CD4-positive, alpha-beta T cell treated with Interleukin-17A for 4 hours (primary cell): ENCODE measurements around the gene GLYATL1.
"Not testable (repeated sequence)": the region's sequence is repeated elsewhere in the genome, so short reads cannot be mapped to it uniquely, and the experiment has no call there.

Source experiments
- DNase-seq: peaks from one replicate; pipeline ENCODE4 v3.0.0-alpha.2; 2020; ENCODE audit warnings: mixed read lengths

GLYATL1 gene

DNA sequence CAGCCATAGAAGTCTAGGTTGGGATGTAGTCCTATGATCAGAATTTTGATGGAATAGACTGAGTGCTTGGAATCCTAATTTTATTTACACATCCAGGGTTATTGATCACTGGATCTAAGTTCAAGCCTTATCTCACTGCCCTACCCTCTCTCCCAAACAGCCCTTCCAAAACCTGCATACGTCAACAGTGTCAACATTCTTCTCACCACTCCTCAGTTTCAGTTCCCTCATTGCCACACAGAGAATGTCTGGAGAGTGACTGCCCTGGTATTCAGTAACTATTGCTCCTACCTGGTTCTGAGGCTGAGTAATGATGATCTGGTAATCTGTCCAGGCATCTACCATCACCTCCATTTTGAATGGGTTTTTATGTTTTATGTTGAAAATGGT is 60.0 kb downstream of the GLYATL1 start:
- DNase-seq: no peak

GRCh38 chr11:59000003-59000402 is 60.7 kb downstream of the GLYATL1 start:
- DNase-seq: no peak

DNA sequence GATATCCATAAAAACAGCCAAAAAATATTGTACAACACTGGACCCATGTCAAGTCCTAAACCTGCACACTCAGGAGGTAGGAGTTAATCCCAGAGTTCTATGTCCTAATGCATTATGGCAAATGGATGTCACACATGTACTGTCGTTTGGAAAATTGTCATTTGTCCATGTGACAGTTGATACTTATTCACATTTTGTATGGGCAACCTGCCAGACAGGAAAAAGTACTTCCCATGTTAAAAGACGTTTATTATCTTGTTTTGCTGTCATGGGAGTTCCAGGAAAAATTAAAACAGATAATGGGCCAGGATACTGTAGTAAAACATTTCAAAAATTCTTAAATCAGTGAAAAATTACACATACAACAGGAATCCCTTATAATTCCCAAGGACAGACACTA is 62.7 kb downstream of the GLYATL1 start:
- not testable (repeated sequence) for DNase-seq
